NCI-H524 treated with DMSO at 0.1 percent for 48 hours (cell line): ENCODE measurements around the gene CCDC73.
A peak's percentile ranks its signal among the peaks of the same experiment; 100 is the strongest.
"Not testable (repeated sequence)": the region's sequence is repeated elsewhere in the genome, so short reads cannot be mapped to it uniquely, and the experiment has no call there.

Experiments used
- DNase-seq: peaks from one replicate; lab custom pipeline; 2025; lab: John Stamatoyannopoulos, UW

The CCDC73 gene

DNA sequence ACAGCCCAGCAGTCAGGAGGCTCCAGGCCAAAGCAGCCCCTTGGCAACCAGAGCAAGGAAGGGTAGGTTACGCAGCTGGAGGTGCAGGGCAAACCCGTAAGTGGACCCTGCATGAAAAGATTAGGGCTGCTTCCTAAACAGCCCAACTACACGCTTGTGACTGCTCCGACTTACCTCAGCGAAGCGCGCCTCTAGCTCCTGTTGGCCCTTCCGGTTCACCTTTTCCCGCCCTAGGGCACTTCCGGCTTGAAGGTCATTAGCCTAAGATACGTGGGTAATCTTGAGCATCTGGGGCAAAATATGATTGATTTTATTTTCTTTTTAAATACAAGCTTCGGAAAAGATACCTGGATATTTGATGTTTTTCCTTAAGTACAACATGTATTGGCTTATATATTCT is at the start of gene CCDC73:
Gene CCDC73 (minus strand): TSS at position 224 of the 400 bp plus-strand sequence. CDS start 34,419 bp downstream, outside the sequence.
- DNase-seq = no peak

DNA sequence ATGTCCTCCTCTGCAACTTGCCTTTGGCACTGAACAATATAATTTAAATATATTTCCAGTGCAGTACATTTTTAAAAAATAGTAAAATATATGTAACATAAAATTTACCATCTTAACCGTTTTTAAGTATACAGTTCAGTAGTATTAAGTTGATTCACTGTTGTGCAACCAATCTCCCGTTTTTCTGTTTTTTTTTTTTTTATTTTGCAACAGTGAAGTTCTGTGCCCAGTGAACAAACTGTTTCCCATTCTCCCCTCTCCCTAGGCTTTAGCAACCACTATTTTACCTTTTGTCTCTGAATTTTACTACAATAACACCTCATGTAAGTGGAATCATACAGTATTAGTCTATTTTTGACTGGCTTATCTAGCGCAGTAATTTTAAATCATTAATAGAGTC is 49.1 kb upstream of the CCDC73 start:
- no peak for DNase-seq

DNA sequence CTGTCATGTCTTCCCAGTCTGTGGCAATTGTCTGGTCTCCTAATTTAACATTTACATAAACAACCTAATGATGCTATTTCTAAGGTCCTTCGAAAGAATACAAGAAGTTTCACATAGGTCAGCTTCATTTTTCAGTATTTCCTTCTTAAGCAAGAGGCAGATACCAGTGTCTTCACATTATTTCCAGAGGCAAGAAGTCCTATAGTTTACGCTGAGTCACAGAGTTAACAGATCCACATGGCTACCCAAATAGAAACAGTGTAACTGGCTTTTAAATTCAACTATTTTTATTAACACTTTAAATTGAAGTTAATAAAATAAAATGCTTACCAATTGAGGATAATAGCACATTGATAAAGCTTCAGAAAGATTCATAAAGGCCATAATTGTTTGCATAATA is 46.1 kb upstream of the CCDC73 start:
- no peak for DNase-seq

DNA sequence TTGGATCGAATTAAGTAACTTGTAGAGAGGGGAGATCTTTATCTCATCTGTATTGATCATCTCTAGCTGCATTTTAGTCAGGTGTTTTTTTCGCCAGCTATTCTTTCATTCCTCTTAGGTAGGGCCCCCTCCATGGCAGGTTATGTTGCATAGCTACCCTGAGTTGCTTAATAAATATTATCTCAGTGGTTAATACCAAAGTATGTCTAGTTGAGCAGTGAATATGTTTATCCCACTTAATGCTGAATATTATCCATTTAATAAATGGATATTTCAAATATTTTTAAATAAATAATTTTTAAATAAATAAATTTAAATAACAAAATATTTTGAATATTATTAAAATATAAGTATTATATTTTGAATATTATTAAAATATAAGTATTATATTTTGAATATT is 44.8 kb upstream of the CCDC73 start:
- no peak for DNase-seq

DNA sequence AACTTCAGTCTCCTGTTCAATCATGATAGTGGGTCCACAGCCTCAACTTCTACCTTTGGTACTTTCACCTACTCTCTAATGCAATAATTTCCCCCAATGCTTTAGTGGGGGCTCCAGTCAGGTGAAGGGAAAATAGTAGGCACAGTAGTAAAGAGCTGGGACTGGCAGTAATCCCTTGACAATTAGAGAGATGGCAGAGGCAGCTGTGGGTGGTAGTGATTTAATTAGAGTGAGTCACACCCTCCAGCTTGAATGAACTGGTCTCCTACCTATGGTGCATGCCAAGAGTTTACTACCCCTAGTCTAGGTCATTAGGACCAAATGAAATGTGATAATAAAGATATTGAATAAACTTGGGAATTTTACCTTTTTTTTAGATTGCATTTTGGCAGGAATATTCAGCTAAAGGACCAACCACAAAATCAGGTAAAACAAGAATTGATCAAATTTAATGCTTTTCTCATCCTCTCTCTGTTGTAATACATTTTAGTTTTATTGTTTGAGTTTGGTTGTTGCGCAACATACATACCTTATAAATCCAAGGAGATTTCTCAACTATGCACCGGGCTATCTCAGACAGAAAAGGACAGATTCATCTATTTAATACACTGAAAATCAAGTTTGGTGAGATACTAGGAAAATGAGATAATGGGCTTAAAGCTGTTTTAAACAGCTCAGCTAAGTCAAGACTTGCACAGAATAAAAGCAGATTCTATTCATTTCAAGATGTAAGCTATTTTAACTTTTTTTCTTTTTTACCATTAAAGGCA is 44.2 kb upstream of the CCDC73 start:
- DNase-seq = no peak

DNA sequence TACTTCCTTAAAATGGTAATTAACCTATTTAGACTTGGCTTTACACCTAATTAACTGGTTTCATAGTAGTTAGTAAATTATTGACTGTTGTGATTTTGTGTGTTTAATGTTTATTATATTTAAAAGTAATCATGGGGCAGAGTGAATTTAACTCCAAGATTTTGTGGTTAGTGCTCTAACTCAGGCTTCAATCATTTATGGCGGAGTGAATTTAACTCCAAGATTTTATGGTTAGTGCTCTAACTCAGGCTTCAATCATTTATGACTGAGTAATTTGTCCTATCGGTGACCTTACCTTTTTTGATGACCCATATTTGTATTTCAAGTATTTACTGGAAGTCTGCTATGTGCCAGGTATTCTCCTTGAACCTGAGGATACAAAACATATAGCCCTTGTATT is 42.5 kb upstream of the CCDC73 start:
- no peak for DNase-seq

DNA sequence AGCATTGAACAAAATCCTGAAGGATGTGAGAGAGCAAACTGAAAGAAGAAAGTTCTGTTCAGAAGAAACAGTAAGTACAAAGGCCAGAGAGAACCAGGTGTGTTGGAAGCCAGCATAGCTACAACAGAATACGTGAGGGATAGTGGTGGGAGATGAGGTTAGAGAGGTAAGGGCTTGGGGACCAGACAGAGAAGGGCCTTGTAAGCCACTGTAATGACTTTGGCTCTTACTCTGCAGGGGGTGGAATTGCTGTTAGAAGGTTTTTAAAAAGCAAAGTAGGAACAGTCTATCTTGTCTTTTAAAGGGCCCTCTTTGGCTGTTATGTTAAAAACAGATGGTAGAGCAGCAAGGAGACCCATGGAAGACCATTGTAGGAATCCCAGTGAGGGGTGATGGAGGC is 39.5 kb upstream of the CCDC73 start:
- no peak for DNase-seq

DNA sequence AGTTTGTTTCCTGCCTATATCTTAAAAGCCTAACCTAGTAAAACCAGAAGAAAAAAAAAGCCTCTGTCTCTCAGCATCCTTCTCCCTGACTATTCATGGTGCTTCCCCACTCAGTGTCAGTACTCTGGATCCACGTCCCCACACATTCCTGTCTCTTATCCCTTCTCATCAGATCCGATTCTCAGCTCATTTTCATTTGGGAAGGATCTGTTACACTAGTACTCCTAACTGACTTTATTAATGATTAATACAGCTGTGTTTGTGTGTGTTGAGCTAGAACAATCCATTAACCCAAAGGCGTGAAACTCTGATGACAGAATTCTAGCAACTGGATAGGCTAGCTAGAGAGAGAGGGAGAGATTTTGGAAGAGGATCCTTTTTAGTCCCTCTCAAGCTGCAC is 36.8 kb upstream of the CCDC73 start:
- DNase-seq = no peak

DNA sequence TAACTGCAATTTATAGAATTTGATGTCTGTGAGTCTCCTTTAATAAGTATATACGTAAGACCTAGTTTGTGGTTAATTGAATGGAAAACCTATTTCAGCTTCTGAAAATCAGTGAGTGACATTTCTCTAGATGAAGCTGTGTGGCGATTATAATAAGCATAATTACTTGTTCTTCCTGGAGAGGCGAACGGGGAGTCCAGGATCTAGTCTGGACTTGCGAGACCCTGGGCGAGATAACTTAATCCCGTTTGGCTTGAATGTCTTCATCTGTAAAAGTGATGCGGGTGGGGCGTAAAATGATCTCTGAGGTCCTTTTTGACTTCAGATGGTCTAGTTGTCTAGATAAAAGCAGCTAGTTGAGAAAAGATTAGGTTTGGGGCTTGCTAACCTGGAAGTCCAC is 36.3 kb upstream of the CCDC73 start:
- no peak for DNase-seq

DNA sequence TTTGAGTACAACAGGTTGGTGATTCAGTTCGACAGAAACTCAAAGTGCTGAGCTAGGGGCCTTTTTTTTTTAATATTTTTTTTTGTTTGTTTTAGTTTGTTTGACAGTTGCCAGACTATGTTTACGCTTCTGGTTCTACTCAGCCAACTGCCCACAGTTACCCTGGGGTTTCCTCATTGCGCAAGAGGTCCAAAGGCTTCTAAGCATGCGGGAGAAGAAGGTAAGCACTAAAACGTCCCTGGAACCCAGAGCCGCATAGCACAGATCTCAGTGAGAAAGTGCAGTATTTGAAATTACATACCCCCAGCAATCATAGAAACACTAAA is 35.9 kb upstream of the CCDC73 start:
- no peak for DNase-seq

DNA sequence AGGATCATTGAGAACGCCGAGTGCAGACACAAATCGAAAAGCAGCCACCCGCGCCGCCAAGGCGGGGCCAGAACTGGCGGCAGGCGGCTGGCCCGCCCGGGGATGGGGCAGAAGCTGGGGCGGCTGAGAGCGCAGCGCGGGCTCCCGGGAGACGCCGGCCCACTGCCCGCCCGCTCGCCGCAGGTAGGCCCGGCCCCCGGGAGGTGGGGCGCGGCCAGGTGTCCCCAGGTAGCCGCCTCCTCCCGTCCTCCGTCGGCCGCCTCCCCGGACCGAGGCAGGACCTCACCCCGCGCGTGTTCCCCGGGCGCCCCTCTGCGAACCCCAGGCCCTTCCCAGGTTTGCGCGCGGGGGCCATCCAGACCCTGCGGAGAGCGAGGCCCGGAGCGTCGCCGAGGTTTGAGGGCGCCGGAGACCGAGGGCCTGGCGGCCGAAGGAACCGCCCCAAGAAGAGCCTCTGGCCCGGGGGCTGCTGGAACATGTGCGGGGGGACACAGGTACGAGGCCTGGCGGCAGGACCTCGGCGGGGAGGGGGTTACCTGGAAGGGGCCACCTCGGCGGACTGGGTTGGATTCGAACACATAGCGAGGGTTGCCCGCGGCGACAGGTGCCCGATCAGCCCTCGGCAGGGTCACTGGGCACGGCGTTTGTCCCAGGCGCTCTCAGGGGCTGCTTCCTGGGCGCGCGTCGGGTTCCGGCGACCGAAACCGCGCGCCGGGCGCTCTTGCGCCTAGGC is 35.4 kb upstream of the CCDC73 start, which contains the start of gene PRRG4:
Gene PRRG4 (plus strand): TSS at position 248 of the 733 bp plus-strand sequence. CDS start 603 bp downstream, outside the sequence.
- no peak for DNase-seq

DNA sequence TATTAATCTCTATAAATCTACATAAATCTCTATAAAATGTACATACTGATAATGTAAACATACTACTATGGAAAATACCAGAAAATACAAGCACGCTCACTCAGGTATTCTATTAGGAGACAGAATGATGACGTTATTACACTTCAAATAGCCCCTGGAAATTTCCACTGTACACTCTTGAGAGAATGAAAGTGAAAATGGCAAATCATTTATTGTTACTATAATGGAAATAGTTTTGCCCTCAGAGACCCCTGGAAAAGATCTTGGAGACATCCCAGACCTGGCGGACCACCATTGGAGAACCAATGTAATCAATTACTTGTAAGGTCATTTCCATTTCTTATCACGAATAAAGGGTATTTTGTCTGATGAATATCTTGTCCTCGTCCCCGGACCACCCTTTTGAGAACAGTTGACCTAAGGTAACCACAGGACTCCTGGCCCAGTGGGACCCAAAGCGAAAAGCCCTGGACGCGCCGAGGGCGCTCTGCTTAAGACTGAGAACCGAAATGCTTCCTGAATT is 34.8 kb upstream of the CCDC73 start:
- DNase-seq = no peak

DNA sequence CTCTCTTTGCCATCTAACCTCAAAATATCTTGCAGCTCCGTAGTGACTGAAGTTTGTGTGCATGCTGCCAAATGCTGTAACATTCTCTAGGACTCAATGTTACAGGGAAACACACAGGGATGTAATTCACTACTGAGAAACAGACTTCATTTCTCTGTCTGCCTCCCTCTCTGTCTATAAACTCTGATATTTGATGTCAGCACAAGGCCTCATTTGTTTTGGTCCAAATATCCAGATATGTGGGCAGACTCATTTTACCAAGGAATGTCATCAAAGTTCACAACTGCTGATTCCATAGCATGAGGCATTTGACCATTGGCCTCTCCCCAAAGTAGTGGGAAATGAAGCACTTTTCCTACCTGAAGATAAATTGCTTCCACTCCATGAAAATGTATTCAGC is 32.8 kb upstream of the CCDC73 start:
- no peak for DNase-seq

DNA sequence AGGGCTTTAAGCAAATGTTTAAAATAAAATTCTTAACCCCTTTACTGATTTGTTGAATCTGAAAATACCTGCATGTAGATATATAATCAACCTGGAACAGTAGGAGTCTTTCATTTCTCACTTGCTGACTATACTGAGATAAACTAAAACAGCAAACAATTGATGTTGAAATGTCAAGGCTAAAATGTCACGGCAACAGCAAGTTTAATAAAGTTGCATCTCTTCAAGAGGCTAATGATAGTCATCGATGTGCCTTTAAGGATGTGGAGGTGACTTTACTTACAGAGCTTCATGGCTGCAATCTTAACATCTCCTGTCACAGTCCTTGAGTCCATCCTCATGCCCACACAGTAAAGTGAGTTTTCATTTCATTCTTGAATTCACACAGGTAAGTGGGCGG is 31.7 kb upstream of the CCDC73 start:
- no peak for DNase-seq

DNA sequence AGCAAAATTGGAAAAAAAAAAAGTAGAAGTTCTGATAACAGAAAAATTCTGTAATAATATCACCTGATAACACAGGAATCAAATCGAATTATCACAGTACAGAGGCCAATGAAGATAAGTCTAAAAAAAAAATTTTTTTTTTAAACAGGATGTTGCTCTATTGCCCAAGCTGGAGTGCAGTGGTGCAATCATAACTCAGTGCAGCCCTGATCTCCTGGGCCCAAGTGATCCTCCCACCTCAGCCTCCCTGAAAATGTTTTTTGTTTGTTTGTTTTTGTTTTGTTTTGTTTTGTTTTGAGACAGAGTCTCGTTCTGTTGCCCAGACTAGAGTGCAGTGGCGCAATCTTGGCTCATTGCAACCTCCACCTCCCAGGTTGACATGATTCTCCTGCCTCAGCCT is 29.2 kb upstream of the CCDC73 start:
- not testable (repeated sequence) for DNase-seq

DNA sequence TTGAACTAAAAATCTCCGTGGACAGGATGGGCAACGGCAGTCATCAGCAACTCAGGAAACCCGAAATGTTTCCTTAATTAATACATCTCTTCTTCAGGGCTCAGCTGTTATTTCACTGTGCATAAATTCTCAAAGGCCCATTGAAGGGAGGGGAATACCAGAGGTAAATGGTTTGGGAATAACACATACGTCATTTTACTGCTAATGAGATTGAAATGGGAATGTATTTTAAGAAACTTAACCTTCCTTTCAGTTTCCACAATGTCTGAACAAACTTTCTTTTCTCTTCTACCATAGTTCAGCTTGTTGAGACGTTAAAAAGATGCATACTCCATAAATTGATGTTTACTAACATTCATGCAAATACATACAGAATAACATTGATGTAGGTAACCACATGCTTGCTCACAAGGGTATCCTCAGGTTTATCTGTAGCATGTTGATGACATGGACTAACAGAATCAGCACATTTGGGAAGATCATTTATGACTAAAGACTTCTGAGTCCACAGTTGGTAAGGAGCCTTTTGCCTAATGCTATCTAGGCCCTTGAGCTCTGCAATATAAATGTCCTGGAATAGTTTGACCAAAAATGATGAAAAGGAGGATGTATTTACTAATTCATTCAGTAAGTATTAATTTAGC is 27.6 kb upstream of the CCDC73 start:
- DNase-seq = no peak

DNA sequence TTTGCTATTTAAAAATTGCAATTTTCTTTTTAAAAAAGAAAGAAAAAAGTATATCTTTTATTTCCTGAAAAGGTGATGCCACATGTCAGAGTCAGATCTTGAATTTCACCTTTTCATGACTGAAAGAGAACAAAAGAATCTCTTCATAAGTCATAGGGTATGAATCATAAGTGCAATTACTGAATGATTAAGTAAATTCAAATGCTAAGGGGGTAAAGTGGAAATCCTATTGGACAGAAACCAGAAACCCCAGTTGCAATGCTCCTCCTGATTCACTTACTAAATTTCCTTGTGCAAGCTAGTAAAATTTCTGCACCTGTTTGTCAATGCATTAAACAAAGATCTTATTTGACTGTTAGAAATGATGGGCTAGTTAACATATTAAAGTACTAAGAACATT is 27.1 kb upstream of the CCDC73 start:
- DNase-seq = no peak

DNA sequence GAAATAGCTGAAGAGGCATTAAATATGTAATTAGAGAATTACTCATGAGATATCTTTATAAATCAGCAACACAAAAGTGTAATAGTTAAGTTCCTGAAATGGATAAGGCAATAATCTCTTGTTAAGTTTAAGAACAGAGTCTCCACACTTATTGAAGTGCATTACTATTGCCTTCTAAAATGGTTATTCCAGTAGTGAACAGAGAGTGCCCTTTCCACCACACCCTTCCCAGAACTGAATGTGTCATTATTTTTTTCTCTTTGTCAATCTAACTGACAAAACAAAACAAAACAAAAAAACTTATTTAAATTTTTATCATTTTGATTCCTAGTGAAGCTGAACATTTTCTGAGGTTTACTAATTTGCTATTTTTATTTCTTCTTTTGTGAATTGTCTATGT is 26.0 kb upstream of the CCDC73 start:
- no peak for DNase-seq

DNA sequence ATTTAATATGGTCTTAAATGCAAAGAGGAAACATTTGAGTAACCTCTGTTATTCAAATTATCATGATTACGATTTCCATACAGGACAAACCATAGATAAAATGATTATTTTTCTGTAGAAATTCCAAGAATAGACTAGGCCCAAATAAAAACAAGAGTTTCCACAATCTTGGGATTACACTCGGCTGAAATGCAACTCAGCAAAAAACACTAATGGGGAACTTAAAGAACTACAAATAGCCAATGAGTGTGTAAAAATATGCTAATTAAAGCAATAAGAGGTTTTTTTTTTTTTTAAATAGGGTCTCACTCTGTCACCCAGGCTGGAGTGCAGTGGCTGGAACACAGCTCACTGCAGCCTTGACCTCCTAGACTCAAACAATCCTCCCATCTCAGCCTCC is 24.7 kb upstream of the CCDC73 start:
- no peak for DNase-seq

DNA sequence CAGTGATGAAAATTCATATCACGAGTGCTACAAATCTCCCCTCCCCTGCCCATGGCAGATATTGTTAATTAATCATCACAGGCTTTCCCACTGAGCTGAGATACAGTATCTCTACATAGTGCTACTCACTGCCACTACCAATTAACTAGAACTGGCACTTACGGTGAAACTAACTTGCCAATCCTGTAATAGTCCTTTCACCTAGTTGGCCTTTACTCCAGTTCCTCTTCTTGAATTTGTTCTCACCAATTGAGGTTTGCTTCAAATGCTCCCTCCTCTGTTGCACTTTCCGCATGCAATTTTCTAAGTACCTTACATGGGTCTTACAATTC is 23.4 kb upstream of the CCDC73 start:
- no peak for DNase-seq

DNA sequence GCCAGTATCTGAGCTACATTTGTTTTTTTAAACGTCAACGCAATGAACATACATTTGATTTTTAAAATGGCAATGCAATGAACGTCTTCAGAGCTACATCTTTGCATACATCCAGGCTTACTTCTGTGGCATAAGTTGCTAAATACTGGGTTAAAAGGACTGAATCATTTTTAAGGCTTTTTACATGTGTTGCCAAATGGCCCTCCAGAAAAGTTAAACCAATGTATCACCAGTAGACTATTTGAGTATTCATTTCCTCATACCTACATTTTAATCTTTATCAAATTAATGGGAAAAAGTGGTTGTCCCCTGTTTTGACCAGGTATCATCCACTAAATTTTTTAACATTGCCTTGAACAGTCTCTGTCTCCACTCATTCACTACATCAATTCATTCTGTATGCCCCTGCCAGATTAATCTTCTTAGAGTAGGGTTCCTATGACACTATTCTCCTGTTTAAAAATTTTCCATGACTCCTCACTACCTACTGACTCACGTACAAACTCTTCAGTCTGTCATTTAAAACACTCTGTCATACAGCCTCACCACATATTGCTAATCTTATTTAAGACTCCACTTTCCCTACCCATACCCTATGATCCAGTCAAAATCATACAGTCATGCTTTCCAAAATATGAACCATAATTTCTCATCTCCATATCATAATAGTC is 22.9 kb upstream of the CCDC73 start:
- no peak for DNase-seq

DNA sequence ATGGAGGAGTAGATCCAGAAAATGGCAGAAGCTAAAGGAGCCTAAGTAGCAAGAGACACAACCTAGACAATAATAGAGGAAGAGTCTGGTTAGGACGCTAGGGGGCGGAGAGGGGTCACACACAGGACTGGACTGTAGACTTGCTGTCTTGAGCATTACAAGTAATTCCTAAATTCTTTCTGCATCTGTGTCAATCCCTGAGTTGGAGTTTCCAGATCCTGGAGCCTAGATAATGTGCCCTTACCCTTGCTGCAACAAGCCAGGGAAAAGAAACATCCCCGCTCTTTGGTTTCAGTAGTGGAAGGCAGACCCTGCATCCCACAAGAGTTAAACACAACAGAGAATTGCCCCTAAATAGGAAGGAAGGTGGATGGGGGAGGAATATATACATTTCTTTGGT is 14.9 kb upstream of the CCDC73 start:
- DNase-seq = peak; percentile 22

DNA sequence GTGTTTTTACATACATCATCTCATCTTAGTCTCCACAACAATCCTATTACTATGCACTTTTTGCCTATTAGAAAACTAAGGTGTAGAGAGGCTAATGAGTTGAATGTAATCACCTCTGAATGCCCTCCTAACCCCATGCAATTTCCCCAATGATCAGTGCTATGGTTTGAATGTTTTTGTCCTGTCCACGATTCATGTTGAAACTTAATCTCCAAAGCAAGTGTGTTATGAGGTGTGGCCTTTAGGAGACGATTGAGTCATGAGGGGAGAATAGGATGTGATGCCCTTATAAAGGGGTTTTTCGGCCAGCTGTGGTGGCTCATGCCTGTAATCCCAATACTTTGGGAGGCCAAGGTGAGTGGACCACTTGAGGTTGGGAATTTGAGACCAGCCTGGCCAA is 2.0 kb upstream of the CCDC73 start:
- no peak for DNase-seq
